Esophagus squamous epithelium (tissue), 5 donors: ENCODE results near the gene MID1IP1. TPM values are rescaled to one million over a fixed set of nuclear protein-coding genes. Genes with fewer than 3 reads are reported as not detected.

Source experiments
- DNase-seq: peaks from one replicate; lab custom pipeline; 2025; lab: John Stamatoyannopoulos, UW
- H3K27ac ChIP-seq, 4 donors: fragments of 200-600 bp; sonication (generic); one replicate each; pipeline ENCODE4 v1.5.1; 2016 to 2019; ENCODE audit warnings: mild to moderate bottlenecking in 1 of 4
- H3K27me3 ChIP-seq, 4 donors: fragments of 200-600 bp; sonication (generic); 1 replicate in 3 of 4; 2 replicates in 1 of 4; pipeline versions ENCODE4 v1.5.1 to v1.6.0; 2017 to 2021; ENCODE audit warnings: antibody characterized with exemption in 1 of 4
- H3K36me3 ChIP-seq, 3 donors: fragments of 200-600 bp; sonication (generic); one replicate each; pipeline ENCODE4 v1.5.1; 2016 to 2019
- H3K4me1 ChIP-seq, 3 donors: fragments of 200-600 bp; sonication (generic); one replicate each; pipeline ENCODE4 v1.5.1; 2017 to 2019
- H3K4me3 ChIP-seq, 4 donors: fragments of 200-600 bp; sonication (generic); 1 replicate in 3 of 4; 2 replicates in 1 of 4; pipeline ENCODE4 v1.5.1; 2016 to 2019; ENCODE audit warnings: mild to moderate bottlenecking in 2 of 4, moderate library complexity in 1 of 4
- H3K9me3 ChIP-seq, 3 donors: fragments of 200-600 bp; sonication (generic); one replicate each; pipeline ENCODE4 v1.5.1; 2016 to 2019
- CTCF ChIP-seq, 6 experiments: fragments of 450-650 bp in 4 of 6; fragments of 200-600 bp in 2 of 6; sonication (generic) in 2 of 6; IDR thresholded peaks; one replicate each; pipeline ENCODE4 v1.5.1; 2016 to 2019; ENCODE audit warnings: antibody characterized with exemption in 6 of 6, mild to moderate bottlenecking in 4 of 6, moderate library complexity in 4 of 6
- POLR2A ChIP-seq, 4 donors: fragments of 450-650 bp; IDR thresholded peaks; one replicate each; pipeline ENCODE4 v1.6.1; 2017; ENCODE audit warnings: antibody characterized with exemption in 4 of 4, mild to moderate bottlenecking in 4 of 4, moderate library complexity in 3 of 4
- WGBS, 2 donors: methylation state at CpG; one replicate each; pipeline ENCODE4 v1.1.5; 2018; 5-methylcytosine and 5-hydroxymethylcytosine counted together
- intact Hi-C: fragments of 100-400 bp; cut with DNase I; formaldehyde crosslinking; loops from one replicate; pipeline ENCODE4 v1.15.0; 2022
- total RNA-seq, 4 donors: library from RNA; depleted of rRNA; stranded (reverse); fragments of >200 nt; gene quantifications; one replicate each; pipeline ENCODE4 v1.1.0, GENCODE V29; 2016
- donor health status: DM: yes; HTN: yes; CAD: no.

The MID1IP1 gene
- total RNA-seq, 4 donors from 2014 or later: 42.6 to 56.1 (median 49.8) TPM

GRCh38 chrX:38811515-38812243 is 10.4 kb downstream of the MID1IP1 start:
- WGBS, 2 donors: 38 to 51% methylated on average over 3 of the region's 3 CpGs
- H3K27ac ChIP-seq: no peak overlapping the region
- no peak for TF ChIP-seq POLR2A (IDR thresholded peaks at IDR 0.05)
- no peak for TF ChIP-seq CTCF (IDR thresholded peaks at IDR 0.05)
- H3K36me3 ChIP-seq: no peaks in the 10 kb centered on the region
- H3K4me3 ChIP-seq: no peak overlapping the region
- H3K9me3 ChIP-seq: no peaks in the 10 kb centered on the region
- H3K4me1 ChIP-seq: peaks cover 0 to 19% (median 0%) of the 10 kb centered on the region in 3 donors
- no peaks in the 10 kb centered on the region for H3K27me3 ChIP-seq
- intact Hi-C loops: no loop called here
- DNase-seq: no peak

GRCh38 chrX:38816155-38816554 is 14.9 kb downstream of the MID1IP1 start:
- H3K4me1 ChIP-seq: peaks cover 0 to 14% (median 6%) of the 10 kb centered on the region in 3 donors
- no peaks in the 10 kb centered on the region for H3K36me3 ChIP-seq
- no peaks in the 10 kb centered on the region for H3K9me3 ChIP-seq
- H3K27me3 ChIP-seq: no peaks in the 10 kb centered on the region
- intact Hi-C loops: no loop called here
- DNase-seq: no peak
- H3K4me3 ChIP-seq: no peak overlapping the region
- WGBS, 2 donors: 86 to 93% methylated on average over 3 of the region's 3 CpGs
- no peak overlapping the region for H3K27ac ChIP-seq
- TF ChIP-seq POLR2A (IDR thresholded peaks at IDR 0.05): no peak
- TF ChIP-seq CTCF (IDR thresholded peaks at IDR 0.05): no peak

GRCh38 chrX:38817004-38817703 is 15.9 kb downstream of the MID1IP1 start:
- 25 to 34% methylated on average over 2 of the region's 2 CpGs for WGBS, 2 donors
- Histone ChIP-seq H3K4me3 (no peak overlapping the region), H3K27ac (peak overlapping the region in 1 of 4 donors; percentile 25), H3K36me3 (no peaks in the 10 kb centered on the region), H3K27me3 (no peaks in the 10 kb centered on the region), H3K9me3 (no peaks in the 10 kb centered on the region), H3K4me1 (peaks cover 0 to 14% (median 6%) of the 10 kb centered on the region in 3 donors)
- intact Hi-C loops: no loop called here
- TF ChIP-seq POLR2A (IDR thresholded peaks at IDR 0.05) (no peak), CTCF (IDR thresholded peaks at IDR 0.05) (no peak)
- DNase-seq: no peak

- Histone ChIP-seq H3K36me3 (no peaks in the 10 kb centered on the region), H3K4me3 (no peak overlapping the region), H3K27ac (no peak overlapping the region), H3K4me1 (peaks cover 0 to 14% (median 6%) of the 10 kb centered on the region in 3 donors), H3K9me3 (no peaks in the 10 kb centered on the region), H3K27me3 (no peaks in the 10 kb centered on the region)
- no peak for DNase-seq
- intact Hi-C loops: no loop called here
- WGBS, 2 donors: 94 to 100% methylated on average over 1 of the region's 1 CpG
- no peak for TF ChIP-seq POLR2A (IDR thresholded peaks at IDR 0.05)
- TF ChIP-seq CTCF (IDR thresholded peaks at IDR 0.05): no peak
These were observed 17.9 kb downstream of the MID1IP1 start for GRCh38 chrX:38819163-38819562.

GRCh38 chrX:38819709-38820108 is 18.4 kb downstream of the MID1IP1 start:
- H3K9me3 ChIP-seq: no peaks in the 10 kb centered on the region
- no peaks in the 10 kb centered on the region for H3K36me3 ChIP-seq
- peaks cover 0 to 14% (median 6%) of the 10 kb centered on the region in 3 donors for H3K4me1 ChIP-seq
- H3K27ac ChIP-seq: no peak overlapping the region
- no peak overlapping the region for H3K4me3 ChIP-seq
- TF ChIP-seq POLR2A (IDR thresholded peaks at IDR 0.05) (no peak), CTCF (IDR thresholded peaks at IDR 0.05) (no peak)
- no peaks in the 10 kb centered on the region for H3K27me3 ChIP-seq
- intact Hi-C loops: no loop called here
- WGBS, 2 donors: 31% methylated on average over 1 of the region's 1 CpG; no CpG with 5 or more reads in 1 of the 2 donors
- DNase-seq: no peak
